Heart left ventricle (tissue), 16 donors: ENCODE measurements around the gene APOB. TPM values are rescaled to one million over a fixed set of nuclear protein-coding genes. Genes with fewer than 3 reads are reported as not detected.

Source experiments
- ATAC-seq, 4 donors: fragments of 200-7000 bp; cut with Tn5 transposase; one replicate each; pipeline ENCODE4 v1.9.1; 2020 to 2022; ENCODE audit warnings: moderate library complexity in 4 of 4, mild to moderate bottlenecking in 3 of 4, moderate number of reproducible peaks in 1 of 4
- DNase-seq, 5 donors: peaks; one replicate each; pipeline ENCODE4 v3.0.0-alpha.2; 2020
- H3K27ac ChIP-seq, 12 donors: fragments of 200-600 bp; sonication (generic) in 4 of 12; one replicate each; pipeline versions ENCODE4 v1.5.0 to v1.8.0; 2016 to 2022; ENCODE audit warnings: mild to moderate bottlenecking in 2 of 12
- H3K27me3 ChIP-seq, 9 donors: fragments of 200-600 bp; sonication (generic) in 2 of 9; one replicate each; pipeline versions ENCODE4 v1.5.1 to v1.8.0; 2016 to 2022; ENCODE audit warnings: mild to moderate bottlenecking in 3 of 9
- H3K36me3 ChIP-seq, 9 donors: fragments of 200-600 bp; sonication (generic) in 2 of 9; one replicate each; pipeline versions ENCODE4 v1.5.0 to v1.8.0; 2018 to 2022; ENCODE audit warnings: mild to moderate bottlenecking in 2 of 9
- H3K4me1 ChIP-seq, 12 donors: fragments of 200-600 bp; sonication (generic) in 4 of 12; one replicate each; pipeline versions ENCODE4 v1.5.0 to v1.8.0; 2016 to 2022; ENCODE audit warnings: mild to moderate bottlenecking in 3 of 12
- H3K4me3 ChIP-seq, 12 donors: fragments of 200-600 bp; sonication (generic) in 4 of 12; one replicate each; pipeline versions ENCODE4 v1.5.0 to v1.8.0; 2017 to 2022; ENCODE audit warnings: mild to moderate bottlenecking in 9 of 12, moderate library complexity in 4 of 12
- H3K9me3 ChIP-seq, 12 donors: fragments of 200-600 bp; sonication (generic) in 4 of 12; one replicate each; pipeline versions ENCODE4 v1.5.0 to v1.8.0; 2016 to 2022; ENCODE audit warnings: mild to moderate bottlenecking in 1 of 12
- POLR2A ChIP-seq, 2 donors: fragments of 450-650 bp; IDR thresholded peaks; one replicate each; pipeline ENCODE4 v1.6.1; 2017; ENCODE audit warnings: antibody characterized with exemption in 2 of 2, mild to moderate bottlenecking in 2 of 2, moderate library complexity in 2 of 2
- WGBS, 4 donors: extraction: QIAGEN DNeasy Blood & Tissue Kit in 2 of 4; methylation state at CpG; one replicate each; pipeline versions ENCODE4 v1.1.5 to v1.1.7; 2013 to 2018; 5-methylcytosine and 5-hydroxymethylcytosine counted together
- intact Hi-C, 10 donors: fragments of 100-400 bp; cut with DNase I; formaldehyde crosslinking; loops; one replicate each; pipeline versions ENCODE4 v1.11.1 to v1.14.2; 2022
- polyA plus RNA-seq, 2 donors: library from polyadenylated mRNA; stranded (reverse); fragments of 200-250 nt; gene quantifications; one replicate each; pipeline ENCODE4 v1.2.3, GENCODE V29; 2013
- total RNA-seq, 9 donors: library from RNA; depleted of rRNA in 2 of 9; stranded (reverse); fragments of >200 nt in 2 of 9; fragmentation: NEBNext Ultra II Directional in 3 of 9; extraction: Animal tissue kit (Norgen Biotek cat#: 25700) in 3 of 9; gene quantifications; one replicate each; pipeline versions ENCODE4 v1.1.0 to v1.2.4, GENCODE V29; 2016 to 2023
- TF ChIP-seq, protein P1 (sequence below), 12 donors: fragments of 200-600 bp; sonication (generic) in 4 of 12; IDR thresholded peaks; one replicate each; pipeline versions ENCODE4 v1.5.0 to v1.8.0; 2018 to 2022; ENCODE audit warnings: antibody characterized with exemption in 12 of 12, mild to moderate bottlenecking in 5 of 12
- donor health status: ischemic (EF 13 %, LVEDD 7.1; RV severe dilation, severe dysfunction).
- donor health status: healthy with polysubstance abuse.
- donor health status: DM: no; HTN: yes; CAD: no.
- donor health status: DM: no; HTN: no; CAD: no.
- donor health status: ischemic (EF 25% LVEDD 6.9; RV normal size, moderate dysfunction).
- donor health status: ischemic (EF 25% LVEDD 5.7; RV mildly dilated, moderate dysfunction).
- donor health status: healthy.
- donor health status: DM: yes; HTN: yes; CAD: no.
- donor health status: ischemic (EF 35%, LVEDD 5.7; RV mildly dilated, moderate dysfunction).
- donor health status: nonischemic (EF 11% LVEDD 7.7; RV severe dilation, severe dysfunction).
- donor health status: DM: yes; HTN: yes; CAD: no.
- donor health status: PGD.
- donor health status: ischemic (EF 29% LVEDD 5.4; RV normal size, mild dysfunction).
- donor health status: nonischemic (EF 23%, LVEDD 6.1; RV moderate dilation, normal function).

The APOB gene
- total and polyA plus RNA-seq, 11 donors = 0.72 to 55.6 (median 11.3) TPM

DNA sequence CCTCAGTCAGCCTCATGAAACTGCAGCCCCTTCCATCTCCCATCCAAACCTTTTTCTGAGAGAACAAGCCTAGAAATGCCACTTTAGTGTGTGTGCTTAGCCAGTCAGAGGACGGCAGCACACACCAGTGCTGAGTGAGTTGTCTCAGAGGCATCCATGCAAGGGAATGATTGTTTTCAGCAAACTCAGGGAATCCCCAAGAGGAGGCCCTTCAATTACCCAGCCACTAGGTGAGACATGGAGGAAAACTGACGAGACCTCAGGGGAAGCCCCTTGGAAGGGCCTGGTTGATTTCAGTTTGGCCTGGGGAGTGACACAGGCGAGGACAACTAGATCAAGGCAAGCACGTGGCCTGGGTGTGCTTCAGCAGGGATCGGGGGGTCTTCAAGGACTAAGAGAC, 49.7 kb downstream of the APOB start:
- H3K4me3 ChIP-seq = no peak overlapping the region
- intact Hi-C loops = no loop called here
- H3K36me3 ChIP-seq = no peaks in the 10 kb centered on the region
- H3K27me3 ChIP-seq = peaks cover 0 to 8% (median 0%) of the 10 kb centered on the region in 9 donors
- TF ChIP-seq POLR2A (IDR thresholded peaks at IDR 0.05) = no peak
- TF ChIP-seq, protein P1, sequence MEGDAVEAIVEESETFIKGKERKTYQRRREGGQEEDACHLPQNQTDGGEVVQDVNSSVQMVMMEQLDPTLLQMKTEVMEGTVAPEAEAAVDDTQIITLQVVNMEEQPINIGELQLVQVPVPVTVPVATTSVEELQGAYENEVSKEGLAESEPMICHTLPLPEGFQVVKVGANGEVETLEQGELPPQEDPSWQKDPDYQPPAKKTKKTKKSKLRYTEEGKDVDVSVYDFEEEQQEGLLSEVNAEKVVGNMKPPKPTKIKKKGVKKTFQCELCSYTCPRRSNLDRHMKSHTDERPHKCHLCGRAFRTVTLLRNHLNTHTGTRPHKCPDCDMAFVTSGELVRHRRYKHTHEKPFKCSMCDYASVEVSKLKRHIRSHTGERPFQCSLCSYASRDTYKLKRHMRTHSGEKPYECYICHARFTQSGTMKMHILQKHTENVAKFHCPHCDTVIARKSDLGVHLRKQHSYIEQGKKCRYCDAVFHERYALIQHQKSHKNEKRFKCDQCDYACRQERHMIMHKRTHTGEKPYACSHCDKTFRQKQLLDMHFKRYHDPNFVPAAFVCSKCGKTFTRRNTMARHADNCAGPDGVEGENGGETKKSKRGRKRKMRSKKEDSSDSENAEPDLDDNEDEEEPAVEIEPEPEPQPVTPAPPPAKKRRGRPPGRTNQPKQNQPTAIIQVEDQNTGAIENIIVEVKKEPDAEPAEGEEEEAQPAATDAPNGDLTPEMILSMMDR (IDR thresholded peaks at IDR 0.05) = no peak
- DNase-seq (no peak), ATAC-seq (no peak)
- H3K9me3 ChIP-seq = no peaks in the 10 kb centered on the region
- 67 to 83% (median 73%) methylated on average over 5 of the region's 5 CpGs for WGBS, 4 donors
- no peaks in the 10 kb centered on the region for H3K4me1 ChIP-seq
- no peak overlapping the region for H3K27ac ChIP-seq

DNA sequence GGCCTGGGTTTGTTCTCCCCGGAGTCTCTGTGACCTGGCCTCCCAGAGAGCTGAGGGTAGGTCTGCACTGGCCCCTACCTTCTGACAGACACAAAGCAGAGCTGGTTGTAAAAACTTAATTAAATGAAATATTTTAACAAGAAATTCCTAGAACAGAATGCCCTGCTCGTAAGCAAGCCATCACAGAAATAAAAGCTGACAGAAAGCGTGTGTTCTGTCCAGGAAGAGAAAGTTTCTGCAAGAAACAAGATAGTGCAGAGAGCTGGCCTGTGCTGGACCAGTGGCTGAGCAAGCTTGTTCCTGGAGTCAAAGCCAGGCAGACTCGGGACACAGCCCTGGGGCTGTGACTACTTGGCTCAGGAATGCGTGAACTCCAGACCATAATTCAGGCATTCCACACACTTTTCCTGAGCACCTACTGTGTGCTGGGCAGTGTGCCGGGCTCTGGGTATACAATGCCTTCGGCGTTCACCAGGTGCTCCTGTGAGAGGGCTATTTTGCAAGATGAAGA, 51.6 kb downstream of the APOB start:
- WGBS, 4 donors = 55 to 65% (median 62%) methylated on average over 8 of the region's 8 CpGs
- Histone ChIP-seq H3K9me3 (no peaks in the 10 kb centered on the region), H3K4me1 (no peaks in the 10 kb centered on the region), H3K27ac (peak overlapping the region in 1 of 12 donors; percentile 46), H3K4me3 (no peak overlapping the region), H3K36me3 (no peaks in the 10 kb centered on the region), H3K27me3 (peaks cover 0 to 8% (median 0%) of the 10 kb centered on the region in 9 donors)
- DNase-seq = no peak
- peak in 2 of 4 donors; percentile 44 to 66 for ATAC-seq
- TF ChIP-seq, protein P1 (IDR thresholded peaks at IDR 0.05) = no peak
- intact Hi-C loops = no loop called here

DNA sequence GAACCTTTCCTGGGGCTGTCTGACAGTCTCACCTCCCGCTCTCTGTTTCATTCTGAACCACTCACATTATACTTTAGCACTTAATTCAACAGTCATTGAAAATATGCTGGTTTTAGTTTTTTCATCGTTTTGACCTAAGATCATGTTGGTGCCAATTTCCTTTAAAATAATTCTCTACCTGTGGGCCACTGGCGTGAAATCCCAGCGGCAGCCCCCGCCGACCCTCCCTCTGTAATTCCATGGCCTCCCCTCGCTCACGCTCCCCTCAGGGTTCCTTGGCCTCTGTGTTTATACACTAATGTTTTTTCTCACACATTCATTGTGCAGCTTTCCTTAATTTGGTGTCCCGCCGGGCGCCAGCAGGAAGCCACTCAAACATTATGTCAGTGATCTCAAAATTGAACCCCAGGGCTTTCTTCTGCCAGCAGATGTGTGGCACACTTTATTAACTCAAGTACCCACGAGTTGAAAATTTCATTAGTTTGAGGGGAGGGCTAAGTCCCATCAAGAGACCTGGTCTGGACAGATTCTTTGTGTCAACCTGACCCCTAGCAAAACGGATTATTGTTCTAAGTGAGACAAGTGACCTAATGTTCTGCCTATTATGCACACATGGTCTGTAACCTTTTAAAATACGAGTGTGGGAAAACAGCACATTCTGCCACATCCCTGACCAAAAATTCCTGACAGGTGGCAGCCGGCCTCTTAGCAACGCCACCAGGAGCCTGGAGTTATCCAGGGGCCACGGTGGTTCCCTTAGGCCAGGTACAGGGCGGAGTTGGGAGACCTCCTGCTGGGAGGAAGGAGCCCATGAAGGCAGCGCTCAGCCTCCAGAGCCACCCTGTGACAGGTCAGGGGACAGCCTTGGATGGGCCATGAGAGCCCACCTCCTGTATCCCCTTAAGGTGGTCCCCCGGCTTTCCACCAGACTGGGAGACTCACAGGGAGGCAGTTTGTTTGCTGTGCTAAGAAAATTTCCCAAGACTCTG, 53.1 kb downstream of the APOB start:
- intact Hi-C loops = no loop called here
- Histone ChIP-seq H3K27me3 (peaks cover 0 to 8% (median 0%) of the 10 kb centered on the region in 9 donors), H3K9me3 (no peaks in the 10 kb centered on the region), H3K36me3 (no peaks in the 10 kb centered on the region), H3K4me1 (no peaks in the 10 kb centered on the region), H3K4me3 (no peak overlapping the region), H3K27ac (no peak overlapping the region)
- no peak for DNase-seq
- no peak for ATAC-seq
- TF ChIP-seq POLR2A (IDR thresholded peaks at IDR 0.05) = no peak
- TF ChIP-seq, protein P1 (IDR thresholded peaks at IDR 0.05) = no peak
- 77 to 82% (median 78%) methylated on average over 20 of the region's 20 CpGs for WGBS, 4 donors

DNA sequence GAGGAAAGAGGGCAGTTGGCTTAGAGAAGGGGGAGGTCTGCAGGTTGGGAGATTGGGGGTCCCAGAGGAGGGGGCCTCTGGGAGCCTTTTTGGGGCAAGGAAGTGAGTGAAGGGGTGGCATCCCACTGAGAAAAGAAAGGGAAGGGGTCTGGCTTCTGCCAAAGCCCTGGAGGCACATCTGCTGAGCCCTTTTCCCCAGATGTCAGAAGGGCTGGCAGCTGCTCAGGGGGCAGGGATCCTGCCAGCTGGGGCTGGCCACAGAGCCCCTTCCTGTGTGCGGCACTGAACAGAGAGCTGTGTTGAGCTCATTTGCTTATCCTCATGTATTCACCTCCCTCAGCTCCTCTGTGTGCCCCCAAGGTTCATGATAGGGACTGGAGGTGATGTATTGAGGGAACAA, 54.5 kb downstream of the APOB start:
- Histone ChIP-seq H3K9me3 (no peaks in the 10 kb centered on the region), H3K4me3 (no peak overlapping the region), H3K27me3 (peaks cover 0 to 8% (median 0%) of the 10 kb centered on the region in 9 donors), H3K4me1 (no peaks in the 10 kb centered on the region), H3K27ac (no peak overlapping the region), H3K36me3 (no peaks in the 10 kb centered on the region)
- ATAC-seq = no peak
- intact Hi-C loops = no loop called here
- no peak for DNase-seq
- WGBS, 4 donors = 74 to 91% (median 82%) methylated on average over 1 of the region's 1 CpG
- TF ChIP-seq, protein P1 (IDR thresholded peaks at IDR 0.05) = no peak
- no peak for TF ChIP-seq POLR2A (IDR thresholded peaks at IDR 0.05)
